K562 (cell line): Measurements from ENCODE around the gene HSD17B1. TPM values are rescaled to one million over a fixed set of nuclear protein-coding genes. Genes with fewer than 3 reads are reported as not detected.

Source experiments
- ATF2 ChIP-seq: sonication (generic); formaldehyde crosslinking; IDR thresholded peaks from 2 replicates; pipeline ENCODE4 v1.8.1; 2022; ENCODE audit warnings: missing genetic modification reagents
- ATF3 ChIP-seq, 2 experiments: fragments of 450-650 bp in 1 of 2; sonication (generic) in 1 of 2; formaldehyde crosslinking in 1 of 2; IDR thresholded peaks in 1 of 2; conservative IDR thresholded peaks in 1 of 2; 2 replicates each; pipeline versions ENCODE4 v1.6.1 to v1.8.1; 2016 to 2023; ENCODE audit warnings: mild to moderate bottlenecking in 2 of 2, moderate library complexity in 2 of 2, inconsistent platforms in 1 of 2, missing genetic modification reagents in 1 of 2
- ELF2 ChIP-seq: fragments of 250-450 bp; sonication (Bioruptor Pico); IDR thresholded peaks from 2 replicates; pipeline ENCODE4 v1.5.0; 2021; ENCODE audit warnings: mild to moderate bottlenecking
- FOXJ2 ChIP-seq: fragments of 200-800 bp; sonication (Bioruptor generic); IDR thresholded peaks from 2 replicates; pipeline ENCODE4 v1.6.1; 2016; ENCODE audit warnings: missing genetic modification characterization, missing compliant biosample characterization
- GABPB2 ChIP-seq: fragments of 250-450 bp; sonication (Bioruptor Pico); conservative IDR thresholded peaks from 2 replicates; pipeline ENCODE4 v1.5.1; 2021; ENCODE audit warnings: mild to moderate bottlenecking
- MYC ChIP-seq, 2 experiments: fragments of 250-450 bp in 1 of 2; sonication (Bioruptor Pico) in 1 of 2; IDR thresholded peaks; 2 replicates each; pipeline versions ENCODE4 v1.5.1 to v1.6.1; 2012 to 2021; ENCODE audit warnings: low read depth in 2 of 2, borderline replicate concordance in 1 of 2, improper control_type of control experiment in 1 of 2, low read length in 1 of 2, mild to moderate bottlenecking in 1 of 2, moderate library complexity in 1 of 2
- NFE2 ChIP-seq: IDR thresholded peaks from 2 replicates; pipeline ENCODE4 v1.6.1; 2014; ENCODE audit warnings: antibody characterized with exemption, low read depth
- NFXL1 ChIP-seq: fragments of 450-650 bp; formaldehyde crosslinking; IDR thresholded peaks from 2 replicates; pipeline ENCODE4 v1.4.0; 2021; ENCODE audit warnings: mild to moderate bottlenecking
- PTBP1 ChIP-seq: fragments of 200-400 bp; formaldehyde crosslinking; IDR thresholded peaks from 2 replicates; pipeline ENCODE4 v1.6.1; 2017; ENCODE audit warnings: low read depth, low read length
- PYGO2 ChIP-seq: fragments of 450-650 bp; IDR thresholded peaks from 2 replicates; pipeline ENCODE4 v1.6.1; 2016; ENCODE audit warnings: mild to moderate bottlenecking, missing genetic modification characterization, moderate library complexity, missing compliant biosample characterization
- RBBP5 ChIP-seq: fragments of 200-600 bp; sonication (generic); IDR thresholded peaks from 2 replicates; pipeline ENCODE4 v1.6.1; 2012; ENCODE audit warnings: borderline replicate concordance, mild to moderate bottlenecking, low read length, control low read depth, inconsistent platforms; ENCODE audit not compliant: insufficient read depth, poor library complexity, severe bottlenecking
- RHOXF2B ChIP-seq: fragments of 250-450 bp; sonication (Bioruptor Pico); conservative IDR thresholded peaks from 2 replicates; pipeline ENCODE4 v1.5.1; 2021
- SIN3B ChIP-seq: fragments of 450-650 bp; IDR thresholded peaks from 2 replicates; pipeline ENCODE4 v1.6.1; 2017; ENCODE audit warnings: low read depth, mild to moderate bottlenecking, moderate library complexity
- STAT5B ChIP-seq: fragments of 250-450 bp; sonication (Bioruptor Pico); IDR thresholded peaks from 2 replicates; pipeline ENCODE4 v1.8.0; 2021; ENCODE audit warnings: mild to moderate bottlenecking, inconsistent platforms
- USF2 ChIP-seq: sonication (generic); formaldehyde crosslinking; IDR thresholded peaks from 2 replicates; pipeline ENCODE4 v1.5.0; 2020; ENCODE audit warnings: missing genetic modification reagents
- ZNF282 ChIP-seq: sonication (generic); formaldehyde crosslinking; IDR thresholded peaks from 2 replicates; pipeline ENCODE4 v1.8.1; 2023; ENCODE audit warnings: missing genetic modification reagents
- ZNF316 ChIP-seq: fragments of 450-650 bp; IDR thresholded peaks from 2 replicates; pipeline ENCODE4 v1.6.1; 2016
- ZNF324 ChIP-seq: fragments of 250-450 bp; sonication (Bioruptor Pico); IDR thresholded peaks from 2 replicates; pipeline ENCODE4 v1.4.0; 2020; ENCODE audit warnings: mild to moderate bottlenecking
- ZNF398 ChIP-seq: fragments of 250-450 bp; sonication (Bioruptor Pico); IDR thresholded peaks from 2 replicates; pipeline ENCODE4 v1.8.0; 2021; ENCODE audit warnings: moderate library complexity, mild to moderate bottlenecking, inconsistent platforms
- ZNF696 ChIP-seq: fragments of 250-450 bp; sonication (Bioruptor Pico); conservative IDR thresholded peaks from 2 replicates; pipeline ENCODE4 v1.4.0; 2020; ENCODE audit warnings: mild to moderate bottlenecking, moderate library complexity
- ZNF75A ChIP-seq: fragments of 450-650 bp; formaldehyde crosslinking; IDR thresholded peaks from 2 replicates; pipeline ENCODE4 v1.4.0; 2020; ENCODE audit warnings: mild to moderate bottlenecking
- polyA plus RNA-seq, 8 experiments: library from polyadenylated mRNA; depleted of rRNA in 4 of 8; stranded (reverse) in 5 of 8; unstranded in 3 of 8; fragments of >200 nt; fragmentation: Nextera tagmentation in 2 of 8; fragmentation: Illumina TruSeq in 1 of 8; extraction: Ambion mirVana in 2 of 8; extraction: Trizol in 1 of 8; gene quantifications; 2 replicates each; pipeline versions ENCODE4 v1.2.1 to v1.2.3, GENCODE V29; 2011 to 2014; ENCODE audit warnings: inconsistent platforms in 1 of 8, missing spikeins in 1 of 8
- total RNA-seq, 7 experiments: library from RNA; depleted of rRNA in 6 of 7; stranded (reverse); fragments of >200 nt in 6 of 7; fragmentation: Illumina TruSeq in 2 of 7; extraction: Trizol in 2 of 7; gene quantifications; 2 replicates each; pipeline versions ENCODE4 v1.2.1 to v1.2.3, GENCODE V29; 2011 to 2021; ENCODE audit warnings: low replicate concordance in 1 of 7

Gene HSD17B1
- total and polyA plus RNA-seq, 9 of the 15 experiments (the other 6 are each of a cell fraction or from before 2014, with no cell fraction given) = 0.55 to 21.1 (median 3.6) TPM

GRCh38 chr17:42553866-42554249 is 1.1 kb downstream of the HSD17B1 start (continued):
- TF ChIP-seq USF2 (CRISPR knock-in tag) (no peak), ZNF398 (CRISPR knock-in tag) (no peak), NFXL1 (CRISPR knock-in tag) (no peak), ZNF316 (no peak), ZNF75A (CRISPR knock-in tag) (no peak), ZNF696 (CRISPR knock-in tag) (no peak), RBBP5 (peak; percentile 4), SIN3B (no peak), PTBP1 (peak; percentile 71; the same call in 1 of the 2 replicates), RHOXF2B (no peak), ZNF324 (CRISPR knock-in tag) (no peak), GABPB2 (no peak), ZNF282 (no peak), FOXJ2 (tag) (no peak), ELF2 (no peak), STAT5B (CRISPR knock-in tag) (no peak), PYGO2 (tag) (no peak), ATF3 (IDR thresholded peaks at IDR 0.05) (no peak), ATF3 (CRISPR knock-in tag; conservative IDR thresholded peaks at IDR 0.05) (no peak), ATF2 (CRISPR knock-in tag) (no peak), NFE2 (no peak), MYC (IDR thresholded peaks at IDR 0.05; ENCODE audit: low read depth, low read length) (peak; percentile 9; the same call in 1 of the 2 replicates), MYC (CRISPR knock-in tag; IDR thresholded peaks at IDR 0.05; ENCODE audit: borderline replicate concordance, low read depth) (no peak)
